Parathyroid adenoma (tissue), 2 donors: ENCODE results near the gene IL17RE.
"Not testable (repeated sequence)": the region's sequence is repeated elsewhere in the genome, so short reads cannot be mapped to it uniquely, and the experiment has no call there.

Experiments
- H2AFZ ChIP-seq: fragments of 300-600 bp; sonication (generic); one replicate; pipeline ENCODE4 v1.7.0; 2017; ENCODE audit warnings: antibody characterized with exemption, mild to moderate bottlenecking
- H3K27ac ChIP-seq: fragments of 300-600 bp; sonication (generic); one replicate; pipeline ENCODE4 v1.7.0; 2017
- H3K27me3 ChIP-seq: fragments of 300-600 bp; sonication (generic); one replicate; pipeline ENCODE4 v1.7.0; 2017; ENCODE audit warnings: low read length; ENCODE audit not compliant: control insufficient read depth, insufficient read depth
- H3K36me3 ChIP-seq: fragments of 300-600 bp; sonication (generic); one replicate; pipeline ENCODE4 v1.7.0; 2017; ENCODE audit warnings: low read length; ENCODE audit not compliant: control insufficient read depth, insufficient read depth
- H3K4me1 ChIP-seq: fragments of 300-600 bp; sonication (generic); one replicate; pipeline ENCODE4 v1.7.0; 2017; ENCODE audit warnings: control low read depth
- H3K4me2 ChIP-seq: fragments of 300-600 bp; sonication (generic); one replicate; pipeline ENCODE4 v1.7.0; 2017; ENCODE audit warnings: low read length
- H3K4me3 ChIP-seq: fragments of 300-600 bp; sonication (generic); one replicate; pipeline ENCODE4 v1.7.0; 2017; ENCODE audit warnings: low read depth, low read length
- H3K79me2 ChIP-seq: fragments of 300-600 bp; sonication (generic); one replicate; pipeline ENCODE4 v1.7.0; 2017; ENCODE audit warnings: control low read depth
- H3K9ac ChIP-seq: fragments of 300-600 bp; sonication (generic); one replicate; pipeline ENCODE4 v1.7.0; 2017; ENCODE audit warnings: mild to moderate bottlenecking
- H3K9me3 ChIP-seq: fragments of 300-600 bp; sonication (generic); one replicate; pipeline ENCODE4 v1.7.0; 2017; ENCODE audit warnings: low read length; ENCODE audit not compliant: control insufficient read depth
- CTCF ChIP-seq: fragments of 300-600 bp; sonication (generic); IDR thresholded peaks from one replicate; pipeline ENCODE4 v1.7.0; 2017; ENCODE audit warnings: antibody characterized with exemption, mild to moderate bottlenecking
- donor health status: primary hyperparathyroidism.

The IL17RE gene

GRCh38 chr3:9866639-9867038 lies 36.0 kb upstream of the IL17RE start:
- H3K27me3 ChIP-seq, result no peaks in the 10 kb centered on the region
- H3K4me1 ChIP-seq, result no peaks in the 10 kb centered on the region
- no peak overlapping the region for H3K4me3 ChIP-seq
- no peak overlapping the region for H3K27ac ChIP-seq
- H3K9me3 ChIP-seq, result no peaks in the 10 kb centered on the region
- no peak overlapping the region for H2AFZ ChIP-seq
- H3K9ac ChIP-seq, result no peak overlapping the region
- H3K4me2 ChIP-seq, result no peak overlapping the region
- TF ChIP-seq CTCF, result no peak
- H3K36me3 ChIP-seq, result no peaks in the 10 kb centered on the region
- no peaks in the 10 kb centered on the region for H3K79me2 ChIP-seq

DNA sequence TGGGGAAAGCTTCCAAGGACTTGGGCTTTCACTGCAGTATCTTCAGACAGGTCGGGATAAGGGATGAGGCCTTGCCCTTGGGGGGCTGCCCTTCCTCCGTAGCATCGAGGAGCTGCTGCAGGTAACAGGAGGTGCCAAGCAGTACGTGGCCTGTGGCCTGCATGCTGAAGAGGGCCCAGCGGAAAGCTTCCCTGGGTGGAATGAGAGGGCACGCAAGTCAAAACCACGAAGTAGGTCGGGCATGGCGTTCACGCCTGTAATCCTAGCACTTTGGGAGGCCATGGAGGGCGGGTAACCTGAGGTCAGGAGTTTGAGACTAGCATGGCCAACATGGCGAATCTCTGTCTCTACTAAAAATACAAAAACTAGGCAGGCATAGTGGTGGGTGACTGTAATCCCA lies 35.5 kb upstream of the IL17RE start:
- Histone ChIP-seq H3K27ac (no peak overlapping the region), H2AFZ (no peak overlapping the region), H3K4me1 (no peaks in the 10 kb centered on the region), H3K9me3 (no peaks in the 10 kb centered on the region), H3K4me3 (no peak overlapping the region), H3K79me2 (no peaks in the 10 kb centered on the region), H3K36me3 (no peaks in the 10 kb centered on the region), H3K4me2 (no peak overlapping the region), H3K9ac (no peak overlapping the region), H3K27me3 (no peaks in the 10 kb centered on the region)
- TF ChIP-seq CTCF, result no peak

DNA sequence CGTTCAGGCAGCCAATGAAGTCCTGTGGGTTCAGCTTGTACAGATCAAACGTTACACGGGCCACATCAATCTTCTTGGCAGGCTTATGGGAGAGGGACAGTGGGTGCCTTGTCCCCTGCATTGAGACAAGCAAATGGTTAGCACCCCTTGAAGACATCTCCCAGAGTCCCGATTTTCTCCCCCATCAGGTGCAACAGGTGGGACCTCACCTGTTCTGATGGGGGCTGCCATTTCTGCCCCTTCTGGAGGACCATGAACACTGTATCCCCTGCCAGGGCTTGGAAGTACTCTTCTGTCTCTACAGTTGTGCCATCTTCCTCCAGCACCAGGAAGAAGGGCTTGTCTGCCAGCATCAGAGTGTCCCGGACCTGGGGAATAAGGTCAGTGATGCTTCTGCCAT lies 32.7 kb upstream of the IL17RE start:
- no peak for TF ChIP-seq CTCF

DNA sequence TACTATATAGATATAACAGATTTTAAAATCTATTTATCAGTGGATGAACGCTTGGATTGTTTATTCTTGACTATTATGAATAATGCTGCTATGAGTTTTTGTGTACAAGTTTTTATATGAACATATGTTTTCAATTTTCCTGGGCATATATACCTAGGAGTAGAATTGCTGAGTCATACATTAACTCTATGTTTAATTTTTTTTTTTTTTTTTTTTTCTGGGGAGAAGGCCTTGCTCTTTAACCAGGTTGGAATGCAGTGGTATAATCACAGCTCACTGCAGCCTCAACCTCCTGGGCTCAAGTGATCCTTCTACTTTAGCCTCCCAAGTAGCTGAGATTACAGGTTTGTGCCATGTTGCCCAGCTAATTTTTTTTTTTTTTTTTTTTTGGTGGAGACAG lies 31.7 kb upstream of the IL17RE start:
- Histone ChIP-seq H3K27ac (no peak overlapping the region), H3K27me3 (no peaks in the 10 kb centered on the region), H3K9ac (no peak overlapping the region), H3K4me1 (no peaks in the 10 kb centered on the region), H3K4me2 (no peak overlapping the region), H2AFZ (no peak overlapping the region), H3K9me3 (no peaks in the 10 kb centered on the region), H3K79me2 (no peaks in the 10 kb centered on the region), H3K36me3 (no peaks in the 10 kb centered on the region), H3K4me3 (no peak overlapping the region)
- TF ChIP-seq CTCF, result no peak

More for the DNA sequence above, 32.7 kb upstream of the IL17RE start:
- Histone ChIP-seq H3K79me2 (no peaks in the 10 kb centered on the region), H3K9ac (no peak overlapping the region), H3K4me3 (no peak overlapping the region), H3K36me3 (no peaks in the 10 kb centered on the region), H3K4me2 (no peak overlapping the region), H3K9me3 (no peaks in the 10 kb centered on the region), H2AFZ (no peak overlapping the region), H3K4me1 (no peaks in the 10 kb centered on the region), H3K27ac (no peak overlapping the region), H3K27me3 (no peaks in the 10 kb centered on the region)

- H3K9me3 ChIP-seq, result not testable (repeated sequence)
These were observed 30.6 kb upstream of the IL17RE start for GRCh38 chr3:9872067-9872466.

More at GRCh38 chr3:9872067-9872466, 30.6 kb upstream of the IL17RE start:
- not testable (repeated sequence) for H2AFZ ChIP-seq, H3K4me1 ChIP-seq, H3K27me3 ChIP-seq, H3K4me2 ChIP-seq, H3K9ac ChIP-seq, H3K36me3 ChIP-seq, H3K79me2 ChIP-seq, H3K4me3 ChIP-seq, H3K27ac ChIP-seq
